Right ventricle myocardium inferior (tissue), 1 donor: ENCODE data around the gene ZMAT3. TPM values are rescaled to one million over a fixed set of nuclear protein-coding genes. Genes with fewer than 3 reads are reported as not detected.
A peak's percentile ranks its signal among the peaks of the same experiment; 100 is the strongest.
"Not testable (repeated sequence)": the region's sequence is repeated elsewhere in the genome, so short reads cannot be mapped to it uniquely, and the experiment has no call there.

Source experiments
- ATAC-seq: fragments of 200-7000 bp; cut with Tn5 transposase; one replicate; pipeline ENCODE4 v1.9.1; 2020; ENCODE audit warnings: mild to moderate bottlenecking, moderate library complexity
- DNase-seq: peaks from one replicate; pipeline ENCODE4 v3.0.0; 2021; ENCODE audit errors: missing footprints
- intact Hi-C: fragments of 100-400 bp; cut with DNase I; formaldehyde crosslinking; loops from one replicate; pipeline ENCODE4 v1.11.0; 2022
- total RNA-seq: library from RNA; stranded (reverse); fragmentation: NEBNext Ultra II Directional; extraction: Animal tissue kit (Norgen Biotek cat#: 25700); gene quantifications from one replicate; pipeline ENCODE4 v1.2.1, GENCODE V29; 2021
- donor health status: DM: no; HTN: yes; CAD: no; lungs with severe emphysema.

The ZMAT3 gene
- total RNA-seq, 1 donor from 2014 or later = 11.1 TPM

DNA sequence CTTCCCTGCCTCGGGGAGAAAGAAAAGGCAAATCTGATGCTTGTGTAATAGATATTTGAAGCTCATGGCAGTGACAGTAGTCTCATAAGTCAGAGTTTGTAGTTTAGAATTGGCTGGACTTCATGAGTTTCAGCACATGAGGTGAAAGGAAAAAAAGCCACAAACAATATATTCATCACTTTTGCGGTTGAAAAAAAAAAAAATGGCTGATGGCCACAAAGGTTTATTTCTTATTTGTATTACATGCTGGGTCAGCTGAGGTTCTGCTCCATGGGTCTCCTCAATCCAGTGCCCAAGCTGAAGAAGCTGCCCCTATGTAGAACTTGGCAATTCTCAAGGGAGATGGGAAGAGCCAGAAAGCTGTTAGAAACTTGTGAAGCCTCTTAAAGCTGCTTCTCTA, 2.2 kb upstream of the ZMAT3 start:
- DNase-seq (no peak), ATAC-seq (no peak)
- intact Hi-C loops = loop anchor here (5.0 kb wide), 2 partner anchors 52 to 73 kb away; partner anchors contain the start of gene PIK3CA

DNA sequence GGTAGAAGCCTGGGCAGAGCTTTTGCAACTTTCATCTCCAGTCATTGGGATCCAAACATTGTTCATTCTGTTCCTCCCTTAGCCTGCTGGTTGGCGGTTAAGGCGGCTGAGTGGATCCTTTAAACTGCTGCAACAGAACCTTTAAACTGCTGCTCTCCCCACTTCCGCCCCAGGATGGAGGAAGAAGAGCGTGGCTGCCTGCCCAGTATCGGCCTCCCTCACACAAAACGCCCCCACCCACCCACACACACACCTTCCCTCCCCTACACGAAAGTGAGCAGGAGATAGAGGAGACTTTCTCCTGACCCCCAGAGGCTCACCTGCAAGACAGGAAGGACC, 460 bp upstream of the ZMAT3 start:
- ATAC-seq (peak; percentile 32), DNase-seq (no peak)
- intact Hi-C loops = loop anchor here (5.0 kb wide), 2 partner anchors 50 to 75 kb away; partner anchors contain the start of gene PIK3CA

DNA sequence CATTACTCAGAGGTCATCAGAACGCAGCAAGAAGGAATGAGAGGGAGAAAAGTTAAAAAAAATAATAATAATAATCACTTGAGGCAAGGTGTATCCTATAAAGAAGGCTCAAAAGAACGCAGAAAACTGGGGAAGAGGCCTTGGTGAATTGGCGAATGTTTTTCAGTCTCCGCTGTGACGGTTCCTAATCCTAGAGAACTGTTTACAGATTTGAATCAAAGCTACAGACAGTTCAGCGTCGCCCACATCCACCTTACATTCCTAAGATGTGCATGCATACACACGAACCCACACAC, 634 bp downstream of the ZMAT3 start:
- no peak for ATAC-seq
- no peak for DNase-seq
- intact Hi-C loops = loop anchor here (5.0 kb wide), 2 partner anchors 49 to 76 kb away; partner anchors contain the start of gene PIK3CA

DNA sequence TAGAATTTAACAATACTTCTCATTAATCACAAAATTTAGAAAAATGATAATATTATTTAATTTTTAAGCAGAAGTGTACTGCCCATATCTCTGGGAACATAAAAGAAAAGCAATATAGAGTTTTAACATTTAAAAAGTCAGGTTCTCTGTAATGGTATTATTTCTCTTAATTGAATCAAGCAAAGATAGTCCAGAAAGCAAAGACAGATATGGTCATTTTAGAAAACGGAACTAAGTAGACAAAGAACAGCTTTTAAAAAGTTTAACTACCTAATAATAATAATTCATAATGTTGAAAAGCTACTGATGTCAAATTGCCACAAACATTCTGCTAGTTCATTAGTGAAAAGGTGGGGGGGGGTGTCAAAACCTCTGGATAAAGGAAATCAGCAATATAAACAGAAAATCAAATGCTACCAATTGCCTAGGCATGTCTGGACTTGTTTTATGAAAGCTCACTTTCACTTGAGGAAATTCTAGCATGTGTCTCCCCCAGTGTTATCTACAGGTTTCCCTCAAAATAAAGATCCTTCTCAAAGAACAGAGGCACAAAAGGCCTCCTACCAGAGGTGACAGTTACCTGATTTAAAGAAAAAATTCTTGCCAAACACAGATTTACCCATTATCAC, 1.7 kb downstream of the ZMAT3 start:
- ATAC-seq = no peak
- intact Hi-C loops = loop anchor here (5.0 kb wide), 2 partner anchors 48 to 77 kb away; partner anchors contain the start of gene PIK3CA
- DNase-seq = no peak

DNA sequence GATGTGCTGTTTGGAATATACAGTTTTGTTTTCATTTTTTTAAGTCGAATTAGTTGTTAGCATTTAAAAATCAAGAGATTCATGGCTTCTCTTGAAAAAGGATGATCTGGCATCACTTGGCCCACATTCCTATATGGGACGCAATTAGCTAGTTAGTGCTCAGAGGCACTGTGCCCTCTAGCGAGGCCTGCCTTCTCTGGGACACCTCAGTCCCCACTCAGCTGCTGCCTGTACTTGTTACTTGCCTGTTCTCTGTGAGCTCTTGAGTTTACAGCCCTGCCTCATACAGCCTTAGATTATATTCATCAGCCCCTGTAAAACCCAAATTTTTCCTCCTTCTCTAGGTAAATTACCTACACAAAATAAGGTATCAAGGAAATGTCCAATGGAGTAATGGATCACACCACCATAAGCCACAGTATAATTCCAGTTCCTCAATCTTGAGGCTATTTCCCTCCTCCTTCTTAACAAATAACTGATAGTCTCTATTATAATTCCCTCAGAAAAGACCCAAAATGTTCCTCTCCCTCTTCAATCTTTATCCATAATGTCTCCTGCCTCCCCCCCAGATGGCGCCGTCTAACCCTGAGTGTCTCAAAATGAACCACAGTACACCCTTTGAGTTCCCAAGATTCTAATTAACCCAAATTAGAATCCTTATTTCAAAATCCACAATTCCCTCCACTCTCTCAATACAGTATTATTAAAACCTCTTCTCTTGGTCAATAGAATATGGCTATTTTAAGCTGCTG, 2.7 kb downstream of the ZMAT3 start:
- ATAC-seq (no peak), DNase-seq (no peak)
- intact Hi-C loops = no loop called here

DNA sequence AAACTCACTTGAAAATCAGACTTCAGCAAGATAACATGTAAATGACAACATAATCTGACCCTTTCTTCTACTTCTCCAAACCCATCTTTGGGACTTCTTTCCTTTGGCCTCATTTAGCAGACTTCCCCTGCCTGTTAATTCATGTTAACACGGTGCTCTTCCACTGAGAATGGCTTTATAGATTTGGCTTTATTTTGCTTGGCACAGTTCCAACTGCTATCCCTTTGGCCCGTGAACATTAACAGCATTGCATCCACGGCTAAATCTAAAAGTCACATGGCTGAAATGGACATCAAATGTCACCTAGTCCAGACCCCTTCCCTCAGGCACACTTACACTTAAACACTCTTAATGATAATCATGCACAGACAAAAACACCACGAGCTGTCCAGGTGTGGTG, 3.8 kb downstream of the ZMAT3 start:
- no peak for ATAC-seq
- DNase-seq = no peak
- intact Hi-C loops = no loop called here

DNA sequence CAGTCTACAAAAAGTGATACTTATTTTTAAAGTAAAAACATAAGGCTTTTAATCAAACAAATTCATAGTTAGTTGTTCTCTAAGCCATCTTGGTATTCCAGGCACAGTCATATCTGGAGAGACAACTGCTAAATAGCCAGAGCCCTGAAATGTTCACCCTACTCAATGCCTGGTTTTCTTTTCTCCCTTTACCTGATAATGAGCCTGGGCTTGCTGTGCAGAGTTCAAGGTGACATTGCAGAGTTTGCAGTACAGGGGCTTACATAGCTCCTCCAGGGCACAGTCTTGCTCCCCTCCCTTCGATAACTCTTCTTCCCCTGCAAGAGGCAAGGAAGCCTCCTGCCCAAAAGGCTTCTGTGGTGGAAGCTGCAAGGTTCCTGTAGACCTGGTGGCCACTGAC, 4.3 kb downstream of the ZMAT3 start:
- DNase-seq (no peak), ATAC-seq (no peak)
- intact Hi-C loops = no loop called here

DNA sequence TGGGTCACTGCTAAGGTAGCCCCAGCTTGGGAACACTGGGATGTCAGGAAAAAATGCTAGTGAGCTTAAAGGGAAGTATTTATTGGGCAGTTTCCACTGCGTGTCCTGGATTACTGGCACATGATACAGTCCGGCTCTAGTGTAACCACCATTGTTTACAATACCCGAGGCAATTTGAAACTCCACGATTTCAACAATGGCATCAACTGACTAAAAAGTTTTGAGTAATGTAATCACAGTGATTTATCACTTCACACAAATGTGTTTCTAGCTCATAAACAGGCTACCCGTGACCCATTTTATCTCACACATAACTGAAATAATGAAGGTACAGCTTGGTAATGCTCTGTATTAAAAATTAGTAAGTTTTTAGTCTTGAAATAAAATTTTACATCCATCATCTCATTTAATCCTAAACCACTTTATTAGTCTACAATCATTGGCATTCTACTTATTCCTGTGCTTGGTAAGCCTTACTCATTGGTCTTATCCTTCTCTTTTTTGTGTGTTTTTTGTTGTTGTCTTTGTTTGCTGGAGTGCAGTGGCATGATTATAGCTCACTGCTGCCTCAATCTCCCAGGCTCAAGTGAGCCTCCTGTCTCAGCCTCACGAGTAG, 7.6 kb downstream of the ZMAT3 start:
- intact Hi-C loops = no loop called here
- ATAC-seq (no peak), DNase-seq (no peak)

DNA sequence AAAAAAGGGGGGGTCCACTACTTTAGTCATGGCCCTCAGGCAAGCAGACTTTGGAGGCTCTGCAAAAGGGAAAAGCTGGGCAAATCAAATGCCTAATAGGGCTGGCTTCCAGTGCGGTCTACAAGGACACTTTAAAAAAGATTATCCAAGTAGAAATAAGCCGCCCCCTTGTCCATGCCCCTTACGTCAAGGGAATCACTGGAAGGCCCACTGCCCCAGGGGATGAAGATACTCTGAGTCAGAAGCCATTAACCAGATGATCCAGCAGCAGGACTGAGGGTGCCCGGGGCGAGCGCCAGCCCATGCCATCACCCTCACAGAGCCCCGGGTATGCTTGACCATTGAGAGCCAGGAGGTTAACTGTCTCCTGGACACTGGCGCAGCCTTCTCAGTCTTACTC, 15.3 kb downstream of the ZMAT3 start:
- intact Hi-C loops = no loop called here
- no peak for DNase-seq
- ATAC-seq = no peak

DNA sequence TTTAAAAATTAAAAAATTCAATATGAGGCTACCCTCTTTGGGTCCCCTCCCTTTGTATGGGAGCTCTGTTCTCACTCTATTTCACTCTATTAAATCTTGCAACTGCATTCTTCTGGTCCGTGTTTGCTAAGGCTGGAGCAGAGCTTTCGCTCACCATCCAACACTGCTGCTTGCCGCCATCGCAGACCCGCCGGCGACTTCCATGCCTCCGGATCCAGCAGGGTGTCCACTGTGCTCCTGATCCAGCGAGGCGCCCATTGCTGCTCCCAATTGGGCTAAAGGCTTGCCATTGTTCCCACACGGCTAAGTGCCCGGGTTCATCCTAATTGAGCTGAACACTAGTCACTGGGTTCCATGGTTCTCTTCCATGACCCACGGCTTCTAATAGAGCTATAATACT, 17.0 kb downstream of the ZMAT3 start:
- ATAC-seq, DNase-seq, intact Hi-C loops: not testable (repeated sequence)

DNA sequence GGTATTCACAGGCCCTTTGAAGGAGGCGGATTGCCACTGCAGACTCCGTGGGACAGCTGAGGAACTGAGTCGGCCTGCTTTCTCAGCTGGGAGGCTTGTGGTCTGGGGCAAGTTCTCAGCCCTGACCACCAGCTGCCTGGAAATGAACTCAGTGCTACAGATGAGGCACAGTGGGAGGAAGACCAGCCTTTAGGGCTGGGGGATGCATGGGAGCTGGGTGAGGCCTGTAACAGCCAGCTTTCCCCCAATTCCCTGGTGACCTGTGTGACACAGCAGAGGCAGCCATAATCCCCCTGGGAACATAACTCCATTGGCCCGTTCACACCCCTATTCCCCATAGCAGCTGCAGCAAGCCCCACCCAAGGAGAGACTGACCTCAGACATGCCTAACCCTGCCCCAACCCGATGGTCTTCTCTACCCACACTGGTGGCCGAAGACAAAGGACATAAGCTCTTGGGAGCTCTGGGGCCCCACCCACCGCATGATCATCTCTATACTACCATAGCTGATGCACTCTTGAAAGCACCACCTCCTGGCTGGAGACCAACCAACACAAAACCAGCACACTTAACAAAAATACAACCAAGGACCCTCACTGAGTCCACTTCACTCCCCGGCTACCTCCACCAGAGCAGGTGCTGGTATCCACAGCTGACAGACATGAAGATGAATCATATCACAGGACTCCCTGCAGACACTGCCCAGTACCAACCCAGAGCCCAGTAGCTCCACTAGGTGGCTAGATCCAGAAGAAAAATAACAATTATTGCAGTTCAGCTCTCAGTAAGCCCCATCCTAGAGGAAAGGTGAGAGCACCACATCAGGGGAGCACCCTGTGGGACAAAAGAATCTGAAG, 24.9 kb downstream of the ZMAT3 start:
- no peak for ATAC-seq
- intact Hi-C loops = no loop called here

DNA sequence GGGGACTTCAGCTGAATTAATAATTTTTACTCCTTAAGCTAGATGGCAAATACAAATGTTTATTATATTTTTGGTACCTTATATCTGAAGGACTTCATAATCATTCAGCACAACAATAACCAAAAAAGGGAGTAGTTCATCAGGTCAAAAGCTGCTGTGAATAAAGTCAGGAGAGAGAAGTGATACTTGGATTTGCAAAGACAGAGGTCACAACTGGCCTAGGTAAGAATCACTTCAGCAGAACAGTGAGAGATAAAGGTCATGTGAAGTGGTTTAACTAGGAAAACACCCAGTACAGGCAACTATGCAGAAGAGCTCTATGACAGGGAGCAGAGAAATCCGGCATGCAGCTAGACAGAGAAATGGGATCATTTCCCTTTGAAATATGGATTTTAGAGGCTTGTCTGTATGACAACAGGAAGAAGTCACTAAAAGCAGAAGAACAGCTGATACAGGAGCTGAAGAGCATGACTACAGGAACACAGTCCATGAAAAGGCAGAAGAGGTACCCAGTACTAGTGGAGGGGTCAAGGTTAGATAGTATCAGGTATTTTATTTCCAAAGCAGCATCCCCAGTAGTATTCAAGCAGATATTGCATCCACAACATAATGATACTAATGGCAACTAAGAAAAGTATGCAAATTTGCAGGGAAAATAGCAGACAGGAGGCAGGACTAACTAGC, 25.7 kb downstream of the ZMAT3 start:
- DNase-seq (no peak), ATAC-seq (no peak)
- intact Hi-C loops = no loop called here

More for the DNA sequence above, 24.9 kb downstream of the ZMAT3 start:
- no peak for DNase-seq

DNA sequence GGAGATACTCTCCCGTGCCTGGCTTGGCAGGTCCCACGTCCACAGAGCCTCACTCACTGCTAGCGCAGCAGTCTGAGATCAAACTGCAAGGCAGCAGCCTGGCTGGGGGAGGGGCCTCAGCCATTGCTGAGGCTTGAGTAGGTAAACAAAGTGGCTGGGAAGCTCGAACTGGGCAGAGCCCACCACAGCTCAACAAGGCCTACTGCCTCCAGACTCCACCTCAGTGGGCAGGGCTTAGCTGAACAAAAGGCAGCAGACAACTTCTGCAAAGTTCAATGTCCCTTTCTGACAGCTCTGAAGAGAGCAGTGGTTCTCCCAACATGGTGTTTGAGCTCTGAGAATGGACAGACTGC, 32.7 kb downstream of the ZMAT3 start:
- ATAC-seq, DNase-seq, intact Hi-C loops: not testable (repeated sequence)

DNA sequence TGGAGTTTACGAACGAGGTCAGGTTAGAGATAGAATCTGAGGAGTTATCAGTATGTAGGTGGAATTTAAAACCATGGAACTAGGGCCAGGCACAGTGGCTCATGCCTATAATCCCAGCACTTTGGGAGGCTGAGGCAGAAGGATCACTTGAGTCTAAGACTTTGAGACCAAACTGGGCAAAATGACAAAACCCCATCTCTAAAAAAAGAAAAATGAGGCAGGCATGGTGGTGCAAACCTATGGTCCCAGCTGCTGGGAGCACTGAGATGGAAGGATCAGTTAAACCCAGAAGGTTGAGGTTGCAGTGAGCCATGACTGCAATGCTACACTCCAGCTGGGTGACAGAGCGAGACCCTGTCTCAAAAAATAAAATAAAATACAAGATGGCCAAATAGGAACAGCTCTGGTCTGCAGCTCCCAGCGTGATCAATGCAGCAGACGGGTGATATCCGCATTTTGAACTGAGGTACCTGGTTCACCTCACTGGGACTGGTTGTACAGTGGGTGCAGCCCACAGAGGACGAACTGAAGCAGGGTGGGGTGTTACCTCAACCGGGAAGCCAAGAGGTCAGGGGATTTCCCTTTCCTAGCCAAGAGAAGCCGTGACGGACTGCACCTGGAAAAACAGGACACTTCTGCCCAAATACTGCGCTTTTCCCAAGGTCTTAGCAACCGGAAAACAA, 33.3 kb downstream of the ZMAT3 start:
- no peak for ATAC-seq
- no peak for DNase-seq
- intact Hi-C loops = no loop called here

DNA sequence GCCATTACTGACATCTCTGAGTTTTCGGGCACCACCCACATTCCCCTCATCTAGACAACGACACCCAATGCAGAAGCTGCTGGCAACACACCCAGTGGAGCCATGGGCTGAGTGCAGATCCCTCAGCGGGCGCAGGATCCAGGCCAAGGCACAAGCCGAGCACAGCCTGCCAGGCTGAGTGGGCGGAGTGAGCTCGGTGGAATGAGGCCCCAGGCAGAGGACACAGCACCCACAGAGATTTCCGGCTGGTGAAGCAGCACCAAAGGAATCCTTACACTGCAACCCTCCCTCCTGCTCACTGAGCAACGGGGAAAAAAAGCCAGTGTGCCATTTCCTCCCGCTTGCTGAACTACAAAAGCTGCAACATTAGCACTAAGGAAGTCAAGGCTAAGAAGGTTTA, 34.3 kb downstream of the ZMAT3 start:
- ATAC-seq (peak; percentile 74), DNase-seq (no peak)
- intact Hi-C loops = no loop called here

DNA sequence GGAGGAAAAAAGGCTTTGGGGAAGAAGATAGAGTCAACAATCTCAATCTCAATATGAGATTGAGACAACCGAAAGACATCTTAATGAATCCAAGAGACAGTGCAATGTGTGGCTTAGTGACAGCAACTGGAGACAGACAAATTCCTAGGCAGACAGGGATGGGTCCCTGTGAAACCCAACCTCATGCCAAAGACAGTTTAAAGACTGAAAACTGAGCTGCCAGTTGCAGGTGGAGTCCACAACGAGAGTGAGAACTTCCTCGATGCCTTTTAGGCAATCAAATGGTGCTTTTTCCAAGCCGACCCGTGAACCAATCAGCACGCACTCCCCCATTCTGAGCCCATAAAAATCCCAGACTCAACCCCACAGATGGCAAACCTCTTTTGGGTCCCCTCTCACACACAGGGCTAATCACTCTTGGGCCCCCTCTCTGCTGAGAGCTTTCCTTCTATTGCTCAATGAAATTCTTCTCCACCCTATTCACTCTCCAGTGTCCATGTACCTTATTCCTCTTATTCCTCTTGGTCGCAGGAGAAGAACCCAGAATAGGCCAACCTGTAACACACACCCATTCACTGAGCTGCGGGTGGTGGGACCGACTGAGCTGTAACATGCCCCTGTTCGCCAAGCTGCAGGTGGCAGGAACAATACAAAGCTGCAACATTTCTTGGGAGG, 34.8 kb downstream of the ZMAT3 start:
- ATAC-seq (peak; percentile 13), DNase-seq (no peak)
- intact Hi-C loops = no loop called here

DNA sequence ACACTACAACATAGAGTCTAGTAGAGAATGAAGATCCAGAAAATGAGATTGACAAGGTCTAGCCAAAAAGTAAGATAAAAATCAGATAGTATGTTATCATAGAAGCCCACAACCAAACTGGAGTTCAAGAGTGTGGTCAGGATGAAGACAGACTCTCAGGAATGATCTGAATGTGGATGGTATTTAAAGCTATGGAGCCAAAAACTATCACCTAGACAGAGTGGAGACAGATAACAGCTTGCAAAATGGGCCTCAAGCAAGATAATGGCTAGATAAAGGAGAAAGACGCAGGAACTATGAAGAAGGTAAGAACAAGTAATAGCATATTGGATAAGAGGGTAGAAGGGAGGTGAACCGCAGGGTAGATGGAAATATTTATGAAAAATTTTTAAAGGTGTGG, 35.4 kb downstream of the ZMAT3 start:
- DNase-seq = no peak
- no peak for ATAC-seq
- intact Hi-C loops = no loop called here

DNA sequence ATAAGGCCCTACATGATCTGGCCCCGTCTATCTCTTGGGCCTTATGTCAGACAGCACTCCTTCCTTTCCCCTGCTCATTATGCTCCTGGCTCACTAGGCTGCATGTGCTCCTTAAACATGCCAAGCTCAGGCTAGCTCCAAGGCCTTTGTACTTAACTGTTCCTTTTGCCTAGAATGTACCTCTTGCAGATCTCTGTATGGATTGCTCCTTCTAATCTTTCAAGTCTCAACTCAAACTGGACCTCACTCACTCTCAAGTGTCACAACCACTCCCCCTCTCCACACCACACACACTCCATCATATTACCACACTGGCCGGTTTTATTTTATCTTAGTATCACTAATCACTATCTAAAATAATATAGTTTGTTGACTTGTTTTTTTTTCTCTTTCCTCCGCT, 36.4 kb downstream of the ZMAT3 start:
- intact Hi-C loops = no loop called here
- no peak for DNase-seq
- ATAC-seq = no peak
